ENCODE data around the gene WDR54. TPM values are rescaled to one million over a fixed set of nuclear protein-coding genes. Genes with fewer than 3 reads are reported as not detected.

Gene WDR54
- total and polyA plus RNA-seq, 3 donors from 2014 or later: 27.5 to 90.6 (median 31.7) TPM

GRCh38 chr2:74474899-74475298 lies 53.4 kb downstream of the WDR54 start:
- WGBS, 2 donors: 73 to 86% methylated on average over 4 to 5 of the region's 5 CpGs
- TF ChIP-seq CTCF (IDR thresholded peaks at IDR 0.05) (no peak), POLR2A (IDR thresholded peaks at IDR 0.05) (no peak)
- peaks cover 12% of the 10 kb centered on the region for H3K4me1 ChIP-seq
- no peak overlapping the region for H3K27ac ChIP-seq
- H3K27me3 ChIP-seq: no peaks in the 10 kb centered on the region
- H3K36me3 ChIP-seq (ENCODE audit: low read depth, missing control alignments): no peaks in the 10 kb centered on the region
- no peak for DNase-seq
- no peak overlapping the region for H3K4me3 ChIP-seq
- intact Hi-C loops (cut with DNase I; ENCODE audit: low total_unique reads): no loop called here
- no peaks in the 10 kb centered on the region for H3K9me3 ChIP-seq

Other genes with a start within 250 kb of the WDR54 start
- 10 to 100 TPM; 66.0 to 66.4 TPM for gene MOB1A, start 242.9 kb upstream of the WDR54 start, total RNA-seq
- 73.9 TPM for gene MOB1A, start 242.9 kb upstream of the WDR54 start, polyA plus RNA-seq (ENCODE audit: insufficient read depth, low read depth, low replicate concordance)
- 10 to 100 TPM; 19.0 to 23.2 TPM for gene MTHFD2, start 223.1 kb upstream of the WDR54 start, total RNA-seq
- 39.3 TPM for gene MTHFD2, start 223.1 kb upstream of the WDR54 start, polyA plus RNA-seq (ENCODE audit: insufficient read depth, low read depth, low replicate concordance)
- gene SLC4A5, start 78.3 kb upstream of the WDR54 start, total RNA-seq: 100 to 1,000 TPM; 113 to 188 TPM
- 40.3 TPM for gene SLC4A5, start 78.3 kb upstream of the WDR54 start, polyA plus RNA-seq (ENCODE audit: insufficient read depth, low read depth, low replicate concordance)
- 100 to 1,000 TPM; 321 to 403 TPM for gene DCTN1, start 41.4 kb upstream of the WDR54 start, total RNA-seq
- 277 TPM for gene DCTN1, start 41.4 kb upstream of the WDR54 start, polyA plus RNA-seq (ENCODE audit: insufficient read depth, low read depth, low replicate concordance)
- 10 to 100 TPM; 10.4 to 15.7 TPM for gene C2orf81, start 111 bp upstream of the WDR54 start, total RNA-seq
- 23.1 TPM for gene C2orf81, start 111 bp upstream of the WDR54 start, polyA plus RNA-seq (ENCODE audit: insufficient read depth, low read depth, low replicate concordance)
- 10 to 100 TPM; 11.1 to 12.8 TPM for gene RTKN, start 20.2 kb downstream of the WDR54 start, total RNA-seq
- 8.8 TPM for gene RTKN, start 20.2 kb downstream of the WDR54 start, polyA plus RNA-seq (ENCODE audit: insufficient read depth, low read depth, low replicate concordance)
- 10 to 100 TPM; 23.1 to 27.9 TPM for gene INO80B, start 33.4 kb downstream of the WDR54 start, total RNA-seq
- gene INO80B, start 33.4 kb downstream of the WDR54 start, polyA plus RNA-seq (ENCODE audit: insufficient read depth, low read depth, low replicate concordance): 59.3 TPM
- gene WBP1, start 36.7 kb downstream of the WDR54 start, total RNA-seq: 10 to 100 TPM; 73.8 to 84.3 TPM
- gene WBP1, start 36.7 kb downstream of the WDR54 start, polyA plus RNA-seq (ENCODE audit: insufficient read depth, low read depth, low replicate concordance): 80.8 TPM
- 10 to 100 TPM; 44.8 to 45.7 TPM for gene MOGS, start 43.7 kb downstream of the WDR54 start, total RNA-seq
- gene MOGS, start 43.7 kb downstream of the WDR54 start, polyA plus RNA-seq (ENCODE audit: insufficient read depth, low read depth, low replicate concordance): 41.3 TPM
- 10 to 100 TPM; 23.6 to 46.0 TPM for gene MRPL53, start 51.0 kb downstream of the WDR54 start, total RNA-seq
- gene MRPL53, start 51.0 kb downstream of the WDR54 start, polyA plus RNA-seq (ENCODE audit: insufficient read depth, low read depth, low replicate concordance): 64.8 TPM
- 10 to 100 TPM; 29.4 to 30.2 TPM for gene CCDC142, start 61.3 kb downstream of the WDR54 start, total RNA-seq
- gene CCDC142, start 61.3 kb downstream of the WDR54 start, polyA plus RNA-seq (ENCODE audit: insufficient read depth, low read depth, low replicate concordance): 15.5 TPM
- 10 to 100 TPM; 30.1 to 36.2 TPM for gene TTC31, start 61.4 kb downstream of the WDR54 start, total RNA-seq
- 19.6 TPM for gene TTC31, start 61.4 kb downstream of the WDR54 start, polyA plus RNA-seq (ENCODE audit: insufficient read depth, low read depth, low replicate concordance)
- 1 to 10 TPM in 1 of 2 donors, not detected in 1; 1.4 TPM for gene LBX2, start 77.9 kb downstream of the WDR54 start, total RNA-seq
- 0.33 TPM for gene LBX2, start 77.9 kb downstream of the WDR54 start, polyA plus RNA-seq (ENCODE audit: insufficient read depth, low read depth, low replicate concordance)
- 10 to 100 TPM; 17.0 to 20.1 TPM for gene PCGF1, start 86.0 kb downstream of the WDR54 start, total RNA-seq
- gene PCGF1, start 86.0 kb downstream of the WDR54 start, polyA plus RNA-seq (ENCODE audit: insufficient read depth, low read depth, low replicate concordance): 25.3 TPM
- gene TLX2, start 92.7 kb downstream of the WDR54 start, total RNA-seq: 1 to 10 TPM; 1.3 to 4.5 TPM
- 1.1 TPM for gene TLX2, start 92.7 kb downstream of the WDR54 start, polyA plus RNA-seq (ENCODE audit: insufficient read depth, low read depth, low replicate concordance)
- under 1 TPM in 1 of 2 donors, not detected in 1; 0.43 TPM for gene DQX1, start 104.5 kb downstream of the WDR54 start, total RNA-seq
- 0.86 TPM for gene DQX1, start 104.5 kb downstream of the WDR54 start, polyA plus RNA-seq (ENCODE audit: insufficient read depth, low read depth, low replicate concordance)
- gene AUP1, start 108.0 kb downstream of the WDR54 start, total RNA-seq: 100 to 1,000 TPM; 141 to 169 TPM
- gene AUP1, start 108.0 kb downstream of the WDR54 start, polyA plus RNA-seq (ENCODE audit: insufficient read depth, low read depth, low replicate concordance): 107 TPM
- 10 to 100 TPM; 36.5 to 46.8 TPM for gene HTRA2, start 108.2 kb downstream of the WDR54 start, total RNA-seq
- 45.8 TPM for gene HTRA2, start 108.2 kb downstream of the WDR54 start, polyA plus RNA-seq (ENCODE audit: insufficient read depth, low read depth, low replicate concordance)
- 10 to 100 TPM; 13.1 to 15.2 TPM for gene LOXL3, start 132.2 kb downstream of the WDR54 start, total RNA-seq
- 10.5 TPM for gene LOXL3, start 132.2 kb downstream of the WDR54 start, polyA plus RNA-seq (ENCODE audit: insufficient read depth, low read depth, low replicate concordance)
- 10 to 100 TPM; 11.2 to 19.3 TPM for gene DOK1, start 133.0 kb downstream of the WDR54 start, total RNA-seq
- 9.3 TPM for gene DOK1, start 133.0 kb downstream of the WDR54 start, polyA plus RNA-seq (ENCODE audit: insufficient read depth, low read depth, low replicate concordance)
- gene M1AP, start 226.6 kb downstream of the WDR54 start, total RNA-seq: 10 to 100 TPM; 11.7 to 14.0 TPM
- gene M1AP, start 226.6 kb downstream of the WDR54 start, polyA plus RNA-seq (ENCODE audit: insufficient read depth, low read depth, low replicate concordance): 21.4 TPM
- 10 to 100 TPM; 13.3 to 14.3 TPM for gene SEMA4F, start 232.5 kb downstream of the WDR54 start, total RNA-seq
- gene SEMA4F, start 232.5 kb downstream of the WDR54 start, polyA plus RNA-seq (ENCODE audit: insufficient read depth, low read depth, low replicate concordance): 9.1 TPM